Measurements from ENCODE around the gene CCDC3.
"Not testable (repeated sequence)": the region's sequence is repeated elsewhere in the genome, so short reads cannot be mapped to it uniquely, and the experiment has no call there.

The CCDC3 gene

GRCh38 chr10:13001041-13001886, at the start of gene CCDC3:
CCDC3 (minus strand) TSS chr10:13001713; CDS start chr10:13001570, 143 bp downstream.
- DNase-seq: peak in 7 of 10 donors; percentile 10 to 82 (median 30)
- intact Hi-C loops (cut with DNase I): no loop called here

GRCh38 chr10:13051126-13051694, 49.7 kb upstream of the CCDC3 start:
- intact Hi-C loops (cut with DNase I): loop anchor here (10.0 kb wide), 1 partner anchor 326 kb away; no protein-coding TSS in a partner anchor
- DNase-seq: no peak

GRCh38 chr10:13049774-13050420, 48.4 kb upstream of the CCDC3 start:
- DNase-seq: no peak
- intact Hi-C loops (cut with DNase I): loop anchor here (10.0 kb wide), 1 partner anchor 325 kb away; no protein-coding TSS in a partner anchor

- no peak for DNase-seq
- intact Hi-C loops (cut with DNase I): no loop called here
These were observed 47.2 kb upstream of the CCDC3 start for GRCh38 chr10:13048762-13049161.

GRCh38 chr10:13047529-13048206, 46.2 kb upstream of the CCDC3 start:
- intact Hi-C loops (cut with DNase I): no loop called here
- DNase-seq: no peak

- intact Hi-C loops (cut with DNase I): no loop called here
- no peak for DNase-seq
These were observed 45.5 kb upstream of the CCDC3 start for GRCh38 chr10:13046851-13047528.

- DNase-seq: no peak
- intact Hi-C loops (cut with DNase I): no loop called here
These were observed 42.0 kb upstream of the CCDC3 start for GRCh38 chr10:13043520-13043919.

- intact Hi-C loops (cut with DNase I): no loop called here
- DNase-seq: no peak
These were observed 38.2 kb upstream of the CCDC3 start for GRCh38 chr10:13039761-13040160.

- no peak for DNase-seq
- intact Hi-C loops (cut with DNase I): no loop called here
These were observed 36.9 kb upstream of the CCDC3 start for GRCh38 chr10:13038391-13038790.

- no peak for DNase-seq
- intact Hi-C loops (cut with DNase I): no loop called here
These were observed 36.3 kb upstream of the CCDC3 start for GRCh38 chr10:13037832-13038231.

- intact Hi-C loops (cut with DNase I): no loop called here
- DNase-seq: no peak
These were observed 35.3 kb upstream of the CCDC3 start for GRCh38 chr10:13036841-13037240.

GRCh38 chr10:13035731-13036130, 34.2 kb upstream of the CCDC3 start:
- intact Hi-C loops (cut with DNase I): not testable (repeated sequence)

GRCh38 chr10:13026873-13027272, 25.4 kb upstream of the CCDC3 start:
- DNase-seq: no peak
- intact Hi-C loops (cut with DNase I): no loop called here

More at GRCh38 chr10:13035731-13036130, 34.2 kb upstream of the CCDC3 start:
- not testable (repeated sequence) for DNase-seq

GRCh38 chr10:13023754-13024153, 22.2 kb upstream of the CCDC3 start:
- DNase-seq: no peak
- intact Hi-C loops (cut with DNase I): no loop called here

GRCh38 chr10:13019280-13019679, 17.8 kb upstream of the CCDC3 start:
- intact Hi-C loops (cut with DNase I): no loop called here
- no peak for DNase-seq

GRCh38 chr10:13018171-13018570, 16.7 kb upstream of the CCDC3 start:
- intact Hi-C loops (cut with DNase I): no loop called here
- DNase-seq: no peak

GRCh38 chr10:13016886-13017285, 15.4 kb upstream of the CCDC3 start:
- no peak for DNase-seq
- intact Hi-C loops (cut with DNase I): no loop called here

GRCh38 chr10:13016426-13016825, 14.9 kb upstream of the CCDC3 start:
- DNase-seq: no peak
- intact Hi-C loops (cut with DNase I): no loop called here

- no peak for DNase-seq
- intact Hi-C loops (cut with DNase I): no loop called here
These were observed 4.5 kb upstream of the CCDC3 start for GRCh38 chr10:13006037-13006436.

- DNase-seq: no peak
- intact Hi-C loops (cut with DNase I): no loop called here
These were observed 2.2 kb upstream of the CCDC3 start for GRCh38 chr10:13003759-13004158.

Data from posterior cingulate gyrus (tissue), 11 donors.